Neural progenitor cell (in vitro differentiated cells): Measurements from ENCODE around the gene SURF1. TPM values are rescaled to one million over a fixed set of nuclear protein-coding genes. Genes with fewer than 3 reads are reported as not detected.

Experiments used
- DNase-seq: peaks from one replicate; pipeline ENCODE4 v3.0.0-alpha.2; 2016; ENCODE audit warnings: low spot score
- H2AFZ ChIP-seq: fragments of 200-600 bp; sonication (generic); replicated peaks from 2 replicates; pipeline ENCODE4 v1.6.1; 2016; ENCODE audit warnings: antibody characterized with exemption
- H3F3A ChIP-seq: fragments of 200-600 bp; sonication (generic); 2 replicates; pipeline ENCODE4 v1.6.1; 2016; ENCODE audit warnings: antibody characterized with exemption, low read depth
- H3K27ac ChIP-seq: fragments of 200-600 bp; sonication (generic); 2 replicates; pipeline ENCODE4 v1.5.1; 2016; ENCODE audit warnings: mild to moderate bottlenecking
- H3K27me3 ChIP-seq: fragments of 200-600 bp; sonication (generic); 2 replicates; pipeline ENCODE4 v1.6.1; 2016; ENCODE audit warnings: mild to moderate bottlenecking, moderate library complexity
- H3K36me3 ChIP-seq: fragments of 200-600 bp; sonication (generic); 2 replicates; pipeline ENCODE4 v1.5.1; 2016
- H3K4me1 ChIP-seq: fragments of 200-600 bp; sonication (generic); 2 replicates; pipeline ENCODE4 v1.6.1; 2016; ENCODE audit warnings: mixed run types
- H3K4me2 ChIP-seq: fragments of 200-600 bp; sonication (generic); 2 replicates; pipeline ENCODE4 v1.6.1; 2016
- H3K4me3 ChIP-seq: fragments of 200-600 bp; sonication (generic); 2 replicates; pipeline ENCODE4 v1.5.1; 2016
- H3K79me2 ChIP-seq: fragments of 200-600 bp; sonication (generic); 2 replicates; pipeline ENCODE4 v1.6.1; 2016; ENCODE audit warnings: low read depth
- H3K9ac ChIP-seq: fragments of 200-600 bp; sonication (generic); 2 replicates; pipeline ENCODE4 v1.6.1; 2016
- H3K9me3 ChIP-seq: fragments of 200-600 bp; sonication (generic); 2 replicates; pipeline ENCODE4 v1.5.1; 2016; ENCODE audit warnings: low read depth
- H4K20me1 ChIP-seq: fragments of 200-600 bp; sonication (generic); 2 replicates; pipeline ENCODE4 v1.6.1; 2016; ENCODE audit warnings: low read depth
- H3K27ac Mint-ChIP-seq: 3 replicates; pipeline ENCODE4 v1.8.0; 2021; ENCODE audit warnings: mixed read lengths
- H3K27me3 Mint-ChIP-seq: 2 replicates; pipeline ENCODE4 v1.8.0; 2022; ENCODE audit warnings: low read depth, mild to moderate bottlenecking, inconsistent platforms, moderate library complexity, mixed read lengths; ENCODE audit not compliant: insufficient read depth
- H3K36me3 Mint-ChIP-seq: 3 replicates; pipeline ENCODE4 v1.8.0; 2021; ENCODE audit warnings: mixed read lengths
- H3K4me1 Mint-ChIP-seq: 3 replicates; pipeline ENCODE4 v1.8.0; 2021; ENCODE audit warnings: mixed read lengths
- H3K4me3 Mint-ChIP-seq: 3 replicates; pipeline ENCODE4 v1.8.0; 2021; ENCODE audit warnings: mild to moderate bottlenecking, moderate library complexity, mixed read lengths
- H3K9me3 Mint-ChIP-seq: 3 replicates; pipeline ENCODE4 v1.8.0; 2020; ENCODE audit warnings: mixed read lengths
- CTCF ChIP-seq: fragments of 200-600 bp; sonication (generic); IDR thresholded peaks from 2 replicates; pipeline ENCODE4 v1.5.1; 2017; ENCODE audit warnings: antibody characterized with exemption, mild to moderate bottlenecking
- EZH2 ChIP-seq: fragments of 200-600 bp; sonication (generic); IDR thresholded peaks from 2 replicates; pipeline ENCODE4 v1.6.1; 2017; ENCODE audit warnings: antibody characterized with exemption, mild to moderate bottlenecking, moderate library complexity
- EZH2phosphoT487 ChIP-seq: fragments of 200-600 bp; sonication (generic); IDR thresholded peaks from 2 replicates; pipeline ENCODE4 v1.6.1; 2017; ENCODE audit warnings: antibody characterized with exemption
- total RNA-seq: library from RNA; depleted of rRNA; stranded (reverse); fragments of >200 nt; gene quantifications from 2 replicates; pipeline ENCODE4 v1.2.3, GENCODE V29; 2015; ENCODE audit warnings: low replicate concordance

Gene SURF1
- total RNA-seq, 1 donor from 2014 or later: 31.0 TPM

GRCh38 chr9:133323991-133324703 lies 32.1 kb downstream of the SURF1 start:
- H3K4me3 ChIP-seq: no peak overlapping the region
- H3K9me3 Mint-ChIP-seq: peaks cover 22% of the 10 kb centered on the region
- no peaks in the 10 kb centered on the region for H4K20me1 ChIP-seq
- no peaks in the 10 kb centered on the region for H3K4me1 Mint-ChIP-seq
- no peaks in the 10 kb centered on the region for H3F3A ChIP-seq
- no peak for DNase-seq
- peaks cover 18% of the 10 kb centered on the region for H3K27me3 Mint-ChIP-seq
- H3K4me1 ChIP-seq: no peaks in the 10 kb centered on the region
- no peak for TF ChIP-seq CTCF
- no peak overlapping the region for H3K4me2 ChIP-seq
- H3K9me3 ChIP-seq: peaks cover 4% of the 10 kb centered on the region
- H3K27ac ChIP-seq: no peak overlapping the region
- no peaks in the 10 kb centered on the region for H3K79me2 ChIP-seq
- no peaks in the 10 kb centered on the region for H3K27me3 ChIP-seq
- no peak overlapping the region for H2AFZ ChIP-seq
- H3K27ac Mint-ChIP-seq: no peak overlapping the region
- peaks cover 9% of the 10 kb centered on the region for H3K36me3 Mint-ChIP-seq
- H3K9ac ChIP-seq: no peak overlapping the region
- H3K4me3 Mint-ChIP-seq: peak overlapping the region; percentile 1
- H3K36me3 ChIP-seq: no peaks in the 10 kb centered on the region

- peaks cover 12% of the 10 kb centered on the region for H3K27me3 Mint-ChIP-seq
- Histone ChIP-seq H4K20me1 (no peaks in the 10 kb centered on the region), H3K27ac (no peak overlapping the region), H2AFZ (no peak overlapping the region), H3K4me3 (no peak overlapping the region), H3K9me3 (peaks cover 4% of the 10 kb centered on the region), H3K27me3 (no peaks in the 10 kb centered on the region), H3K9ac (no peak overlapping the region), H3K4me1 (no peaks in the 10 kb centered on the region), H3F3A (no peaks in the 10 kb centered on the region), H3K4me2 (no peak overlapping the region), H3K36me3 (no peaks in the 10 kb centered on the region), H3K79me2 (no peaks in the 10 kb centered on the region)
- H3K36me3 Mint-ChIP-seq: peaks cover 3% of the 10 kb centered on the region
- no peak overlapping the region for H3K27ac Mint-ChIP-seq
- no peak for DNase-seq
- no peak overlapping the region for H3K4me3 Mint-ChIP-seq
- TF ChIP-seq EZH2phosphoT487 (no peak), EZH2 (no peak)
- peaks cover 19% of the 10 kb centered on the region for H3K9me3 Mint-ChIP-seq
- no peaks in the 10 kb centered on the region for H3K4me1 Mint-ChIP-seq
Measured at GRCh38 chr9:133323211-133323610, 33.1 kb downstream of the SURF1 start.

- no peak for DNase-seq
Measured at GRCh38 chr9:133322701-133323100, 33.6 kb downstream of the SURF1 start.

More at GRCh38 chr9:133322701-133323100, 33.6 kb downstream of the SURF1 start:
- no peaks in the 10 kb centered on the region for H3K36me3 ChIP-seq
- peaks cover 9% of the 10 kb centered on the region for H3K27me3 Mint-ChIP-seq
- H3F3A ChIP-seq: no peaks in the 10 kb centered on the region
- H3K36me3 Mint-ChIP-seq: peaks cover 2% of the 10 kb centered on the region
- H3K27ac ChIP-seq: no peak overlapping the region
- no peak overlapping the region for H3K4me3 ChIP-seq
- no peaks in the 10 kb centered on the region for H3K79me2 ChIP-seq
- H4K20me1 ChIP-seq: no peaks in the 10 kb centered on the region
- H3K9me3 Mint-ChIP-seq: peaks cover 19% of the 10 kb centered on the region
- H3K27ac Mint-ChIP-seq: no peak overlapping the region
- H3K27me3 ChIP-seq: no peaks in the 10 kb centered on the region
- no peaks in the 10 kb centered on the region for H3K4me1 Mint-ChIP-seq
- H3K4me2 ChIP-seq: no peak overlapping the region
- no peak for TF ChIP-seq EZH2
- no peak for TF ChIP-seq EZH2phosphoT487
- no peak for TF ChIP-seq CTCF
- peaks cover 4% of the 10 kb centered on the region for H3K9me3 ChIP-seq
- H2AFZ ChIP-seq: no peak overlapping the region
- no peak overlapping the region for H3K9ac ChIP-seq
- H3K4me1 ChIP-seq: no peaks in the 10 kb centered on the region
- no peak overlapping the region for H3K4me3 Mint-ChIP-seq
